RWPE2 (cell line): Measurements from ENCODE around the gene PBRM1.

ENCODE experiments used
- ATAC-seq: fragments of 200-7000 bp; cut with Tn5 transposase; 3 replicates; pipeline ENCODE4 v1.9.1; 2021; ENCODE audit warnings: low read depth
- DNase-seq: peaks from one replicate; pipeline ENCODE4 v3.0.0-alpha.2; 2020; ENCODE audit warnings: low spot score
- H3K27ac ChIP-seq: fragments of 450-650 bp; 2 replicates; pipeline ENCODE4 v1.5.1; 2017; ENCODE audit warnings: mild to moderate bottlenecking; ENCODE audit not compliant: poor library complexity, severe bottlenecking
- H3K27me3 ChIP-seq: fragments of 250-450 bp; sonication (Bioruptor Pico); 2 replicates; pipeline ENCODE4 v1.5.1; 2021; ENCODE audit warnings: mild to moderate bottlenecking, moderate library complexity; ENCODE audit not compliant: insufficient read depth, poor library complexity, severe bottlenecking
- H3K36me3 ChIP-seq: fragments of 250-450 bp; sonication (Bioruptor Pico); 2 replicates; pipeline ENCODE4 v1.5.1; 2020; ENCODE audit warnings: low read depth, mild to moderate bottlenecking, moderate library complexity
- H3K4me1 ChIP-seq: fragments of 250-450 bp; sonication (Bioruptor Pico); 2 replicates; pipeline ENCODE4 v1.5.1; 2021; ENCODE audit warnings: mild to moderate bottlenecking, moderate library complexity; ENCODE audit not compliant: insufficient read depth, poor library complexity, severe bottlenecking
- H3K4me3 ChIP-seq: fragments of 250-450 bp; sonication (Bioruptor Pico); 2 replicates; pipeline ENCODE4 v1.5.1; 2021; ENCODE audit warnings: mild to moderate bottlenecking, moderate library complexity; ENCODE audit not compliant: severe bottlenecking
- H3K9me3 ChIP-seq: fragments of 250-450 bp; sonication (Bioruptor Pico); 2 replicates; pipeline ENCODE4 v1.5.1; 2021; ENCODE audit warnings: mild to moderate bottlenecking, moderate library complexity; ENCODE audit not compliant: severe bottlenecking
- TF ChIP-seq, protein P1 (sequence below): fragments of 450-650 bp; IDR thresholded peaks from one replicate; pipeline ENCODE4 v1.5.1; 2017; ENCODE audit warnings: mild to moderate bottlenecking, moderate library complexity; ENCODE audit not compliant: poor library complexity, severe bottlenecking

The PBRM1 gene

DNA sequence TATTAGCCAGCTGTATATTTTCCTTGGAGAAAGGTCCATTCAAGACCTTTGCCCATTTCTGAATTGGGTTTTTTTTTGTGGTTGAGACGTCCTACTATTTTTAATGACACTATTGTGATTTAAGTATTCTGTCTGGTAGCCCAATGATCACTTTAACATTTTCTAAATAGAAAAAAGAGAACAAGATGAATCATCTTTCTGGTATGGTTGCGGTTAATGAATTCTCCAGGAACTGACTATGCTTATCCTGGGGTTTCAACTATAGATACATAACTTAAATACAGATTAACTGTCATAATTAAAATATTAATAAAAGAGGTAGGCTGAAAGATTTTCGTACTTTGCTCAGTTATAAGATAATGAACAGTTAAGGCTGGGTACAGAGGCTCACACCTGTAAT lies 51.9 kb downstream of the PBRM1 start:
- Histone ChIP-seq H3K9me3 (no peaks in the 10 kb centered on the region), H3K4me3 (no peak overlapping the region), H3K27ac (no peak overlapping the region), H3K36me3 (peaks cover 68% of the 10 kb centered on the region), H3K27me3 (no peaks in the 10 kb centered on the region), H3K4me1 (no peaks in the 10 kb centered on the region)
- TF ChIP-seq, protein P1, sequence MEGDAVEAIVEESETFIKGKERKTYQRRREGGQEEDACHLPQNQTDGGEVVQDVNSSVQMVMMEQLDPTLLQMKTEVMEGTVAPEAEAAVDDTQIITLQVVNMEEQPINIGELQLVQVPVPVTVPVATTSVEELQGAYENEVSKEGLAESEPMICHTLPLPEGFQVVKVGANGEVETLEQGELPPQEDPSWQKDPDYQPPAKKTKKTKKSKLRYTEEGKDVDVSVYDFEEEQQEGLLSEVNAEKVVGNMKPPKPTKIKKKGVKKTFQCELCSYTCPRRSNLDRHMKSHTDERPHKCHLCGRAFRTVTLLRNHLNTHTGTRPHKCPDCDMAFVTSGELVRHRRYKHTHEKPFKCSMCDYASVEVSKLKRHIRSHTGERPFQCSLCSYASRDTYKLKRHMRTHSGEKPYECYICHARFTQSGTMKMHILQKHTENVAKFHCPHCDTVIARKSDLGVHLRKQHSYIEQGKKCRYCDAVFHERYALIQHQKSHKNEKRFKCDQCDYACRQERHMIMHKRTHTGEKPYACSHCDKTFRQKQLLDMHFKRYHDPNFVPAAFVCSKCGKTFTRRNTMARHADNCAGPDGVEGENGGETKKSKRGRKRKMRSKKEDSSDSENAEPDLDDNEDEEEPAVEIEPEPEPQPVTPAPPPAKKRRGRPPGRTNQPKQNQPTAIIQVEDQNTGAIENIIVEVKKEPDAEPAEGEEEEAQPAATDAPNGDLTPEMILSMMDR = no peak
- DNase-seq = no peak
- no peak for ATAC-seq

DNA sequence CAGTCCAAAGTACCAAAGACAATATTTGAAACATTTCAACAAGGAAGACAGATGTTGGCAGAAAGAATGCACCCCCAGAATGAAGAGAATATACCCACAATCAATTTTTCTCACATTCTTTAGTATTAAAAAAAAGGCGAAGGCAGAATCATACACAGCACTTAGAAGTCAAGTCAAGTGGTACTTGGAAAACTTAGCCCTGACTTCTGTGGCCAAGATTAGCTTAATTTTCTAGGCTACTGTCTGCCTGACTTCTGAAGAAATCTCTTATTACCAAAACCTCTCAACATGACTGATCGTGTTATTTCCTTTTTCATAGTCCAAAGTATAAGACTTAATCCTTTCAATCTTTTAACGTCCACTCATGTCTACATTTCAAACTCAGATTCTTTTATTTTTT lies 60.7 kb downstream of the PBRM1 start:
- Histone ChIP-seq H3K9me3 (no peaks in the 10 kb centered on the region), H3K4me1 (no peaks in the 10 kb centered on the region), H3K27ac (no peak overlapping the region), H3K4me3 (no peak overlapping the region), H3K36me3 (peaks cover 49% of the 10 kb centered on the region), H3K27me3 (no peaks in the 10 kb centered on the region)
- ATAC-seq (no peak), DNase-seq (no peak)
- TF ChIP-seq, protein P1 = no peak

DNA sequence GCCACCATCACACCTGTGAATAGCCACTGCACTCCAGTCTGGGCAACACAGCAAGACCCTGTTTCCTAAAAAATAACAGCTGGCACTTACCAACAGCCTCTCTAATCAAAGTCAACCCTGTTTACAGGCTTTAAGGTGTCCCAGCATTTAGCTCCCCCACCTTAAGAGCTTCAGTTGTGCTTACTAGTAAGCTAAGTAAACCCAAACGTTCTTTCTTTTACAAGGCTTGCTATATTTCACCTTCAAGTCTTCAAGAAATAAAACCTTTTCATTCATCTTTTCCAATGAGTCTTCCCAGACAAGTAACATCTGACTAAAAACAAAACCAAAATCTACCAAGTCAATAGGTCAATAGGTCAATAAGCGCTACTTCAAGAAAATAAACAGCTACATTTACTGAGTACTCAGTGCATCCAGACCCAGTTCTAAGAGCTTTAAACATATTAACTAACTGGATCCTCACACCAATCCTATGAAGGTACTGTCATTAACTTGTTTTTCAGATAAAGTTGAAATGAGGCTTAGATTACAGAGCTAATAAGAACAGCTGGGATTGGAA lies 62.4 kb downstream of the PBRM1 start:
- Histone ChIP-seq H3K4me1 (no peaks in the 10 kb centered on the region), H3K9me3 (no peaks in the 10 kb centered on the region), H3K36me3 (peaks cover 49% of the 10 kb centered on the region), H3K4me3 (no peak overlapping the region), H3K27me3 (no peaks in the 10 kb centered on the region), H3K27ac (no peak overlapping the region)
- TF ChIP-seq, protein P1 = no peak
- ATAC-seq = no peak
- no peak for DNase-seq

DNA sequence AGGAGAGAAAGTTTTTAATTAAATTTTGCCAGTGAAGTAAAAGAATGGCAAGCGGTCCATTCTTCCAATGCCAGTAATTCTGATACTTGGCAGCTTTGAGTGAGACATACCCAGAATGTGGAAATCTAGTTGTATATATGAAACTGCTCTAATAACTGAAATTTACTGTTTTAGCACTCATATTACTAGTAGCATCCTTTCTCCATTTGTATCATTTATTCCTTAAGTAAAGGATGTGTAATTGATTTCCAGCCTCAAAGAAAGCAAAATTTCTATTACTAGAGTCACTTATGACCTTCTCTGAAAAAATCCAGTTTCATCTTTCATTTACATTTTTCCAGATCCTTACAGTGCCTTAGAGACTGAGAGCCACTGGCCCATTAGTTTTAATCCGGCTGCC lies 65.1 kb downstream of the PBRM1 start:
- Histone ChIP-seq H3K4me3 (no peak overlapping the region), H3K27me3 (no peaks in the 10 kb centered on the region), H3K36me3 (peaks cover 53% of the 10 kb centered on the region), H3K27ac (no peak overlapping the region), H3K9me3 (no peaks in the 10 kb centered on the region), H3K4me1 (no peaks in the 10 kb centered on the region)
- TF ChIP-seq, protein P1 = no peak
- ATAC-seq = no peak
- DNase-seq = no peak

DNA sequence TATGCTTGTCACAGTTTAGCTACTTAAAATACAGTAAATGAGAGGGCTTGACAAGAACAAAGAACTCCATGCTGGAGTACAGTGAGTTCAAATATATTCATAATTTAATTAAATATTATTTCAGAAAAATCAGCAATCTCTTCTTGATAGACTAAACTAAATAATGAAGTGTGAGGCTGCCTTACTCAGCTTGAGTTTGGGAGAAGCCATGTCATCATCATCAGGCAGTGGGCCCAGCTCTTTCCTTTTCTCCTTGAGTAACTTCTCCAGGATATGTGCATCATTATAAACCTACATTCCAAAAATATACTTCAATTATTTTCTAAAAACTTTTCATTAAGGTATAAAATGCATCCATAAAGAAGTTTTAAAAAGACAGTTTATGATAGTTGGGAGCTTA lies 70.5 kb downstream of the PBRM1 start:
- peaks cover 72% of the 10 kb centered on the region for H3K36me3 ChIP-seq
- H3K27ac ChIP-seq = no peak overlapping the region
- no peaks in the 10 kb centered on the region for H3K27me3 ChIP-seq

More for the DNA sequence above, 70.5 kb downstream of the PBRM1 start:
- H3K4me3 ChIP-seq = no peak overlapping the region
- H3K9me3 ChIP-seq = no peaks in the 10 kb centered on the region
- ATAC-seq (no peak), DNase-seq (no peak)
- TF ChIP-seq, protein P1 = no peak
- no peaks in the 10 kb centered on the region for H3K4me1 ChIP-seq
